H1 (cell line): ENCODE measurements around the gene LGALS1. TPM values are rescaled to one million over a fixed set of nuclear protein-coding genes. Genes with fewer than 3 reads are reported as not detected.

ENCODE experiments used
- CTCF ChIA-PET: fragments of 300-600 bp; sonication (Branson Sonifier 250); formaldehyde crosslinking; loops from one replicate; lab custom pipeline; 2021; ENCODE audit not compliant: partially characterized antibody; lab: Charles Lee
- POLR2A ChIA-PET: fragments of 300-600 bp; sonication (Branson Sonifier 250); formaldehyde crosslinking; loops from one replicate; lab custom pipeline; 2021; ENCODE audit warnings: inconsistent platforms; ENCODE audit not compliant: partially characterized antibody; lab: Charles Lee
- DNase-seq, 2 experiments: peaks; one replicate each; pipeline versions ENCODE4 v3.0.0 to v3.0.0-alpha.2; 2010 to 2022; ENCODE audit warnings: low spot score in 2 of 2, low read depth in 1 of 2, mixed read lengths in 1 of 2
- FAIRE-seq: peaks from 2 replicates; lab custom pipeline; 2011; peaks lifted over from hg19 to GRCh38; lab: Jason Lieb, UNC
- H2AFZ ChIP-seq: 2 replicates; pipeline ENCODE4 v1.8.1; 2012; ENCODE audit warnings: low read length, inconsistent platforms
- H2AK5ac ChIP-seq: 2 replicates; pipeline ENCODE4 v1.6.1; 2013; ENCODE audit warnings: low read depth, low read length
- H2BK120ac ChIP-seq: replicated peaks from 2 replicates; pipeline ENCODE3; 2013; ENCODE audit warnings: low read depth, low read length, inconsistent platforms
- H2BK12ac ChIP-seq: 2 replicates; pipeline ENCODE4 v1.6.1; 2013; ENCODE audit warnings: low read depth, low read length
- H2BK15ac ChIP-seq: 2 replicates; pipeline ENCODE4 v1.6.1; 2013; ENCODE audit warnings: low read length
- H2BK20ac ChIP-seq: 2 replicates; pipeline ENCODE4 v1.6.1; 2013; ENCODE audit warnings: low read length
- H2BK5ac ChIP-seq: 2 replicates; pipeline ENCODE4 v1.6.1; 2013; ENCODE audit warnings: low read depth, low read length
- H3K14ac ChIP-seq: 2 replicates; pipeline ENCODE4 v1.6.1; 2013; ENCODE audit warnings: inconsistent platforms; ENCODE audit not compliant: insufficient read length
- H3K18ac ChIP-seq: 2 replicates; pipeline ENCODE4 v1.6.1; 2013; ENCODE audit warnings: low read length; ENCODE audit errors: extremely low read depth
- H3K23ac ChIP-seq: 2 replicates; pipeline ENCODE4 v1.6.1; 2013; ENCODE audit warnings: inconsistent platforms; ENCODE audit not compliant: insufficient read length
- H3K23me2 ChIP-seq: 2 replicates; pipeline ENCODE4 v1.6.1; 2013; ENCODE audit warnings: low read depth, low read length
- H3K27ac ChIP-seq: 2 replicates; pipeline ENCODE4 v1.6.1; 2011; ENCODE audit warnings: low read depth, low read length, inconsistent platforms
- H3K27me3 ChIP-seq, 4 experiments: replicated peaks in 1 of 4; 1 replicate in 1 of 4; 2 replicates in 3 of 4; pipeline versions ENCODE4 v1.6.1 to v1.8.1; 2011 to 2013; ENCODE audit warnings: low read length in 3 of 4, mild to moderate bottlenecking in 3 of 4, inconsistent platforms in 2 of 4, mixed read lengths in 2 of 4, moderate library complexity in 1 of 4; ENCODE audit not compliant: control insufficient read depth in 3 of 4, insufficient read depth in 3 of 4; ENCODE audit errors: extremely low read depth in 1 of 4
- H3K36me3 ChIP-seq, 4 experiments: 2 replicates each; pipeline versions ENCODE4 v1.6.1 to v1.8.1; 2011 to 2013; ENCODE audit warnings: mild to moderate bottlenecking in 4 of 4, low read length in 3 of 4, moderate library complexity in 2 of 4, control low read depth in 1 of 4, inconsistent platforms in 1 of 4; ENCODE audit not compliant: insufficient read depth in 4 of 4, control insufficient read depth in 2 of 4
- H3K4ac ChIP-seq: replicated peaks from 2 replicates; pipeline ENCODE3; 2013; ENCODE audit warnings: low read length, low read depth, mixed read lengths, inconsistent platforms; ENCODE audit not compliant: insufficient read length
- H3K4me1 ChIP-seq, 4 experiments: replicated peaks in 1 of 4; 1 replicate in 1 of 4; 2 replicates in 3 of 4; pipeline versions ENCODE4 v1.6.1 to v1.8.1; 2011 to 2013; ENCODE audit warnings: low read length in 3 of 4, inconsistent platforms in 2 of 4, mixed read lengths in 1 of 4; ENCODE audit not compliant: insufficient read depth in 4 of 4, control insufficient read depth in 3 of 4
- H3K4me2 ChIP-seq, 2 experiments: 2 replicates each; pipeline versions ENCODE4 v1.6.1 to v1.8.1; 2011 to 2013; ENCODE audit warnings: low read depth in 2 of 2, low read length in 2 of 2, control low read depth in 1 of 2, inconsistent platforms in 1 of 2, mild to moderate bottlenecking in 1 of 2; ENCODE audit not compliant: insufficient read depth in 1 of 2
- H3K4me3 ChIP-seq, 4 experiments: fragments of 200-600, 300-600 bp in 1 of 4; sonication (generic), shearing (Covaris generic), sonication (Bioruptor Twin) in 1 of 4; 2 replicates each; pipeline versions ENCODE4 v1.5.1 to v1.8.1; 2011 to 2016; ENCODE audit warnings: low read length in 4 of 4, low read depth in 3 of 4, control low read depth in 2 of 4, inconsistent platforms in 2 of 4, mild to moderate bottlenecking in 2 of 4, mixed read lengths in 1 of 4, moderate library complexity in 1 of 4; ENCODE audit not compliant: insufficient read depth in 2 of 4; ENCODE audit errors: extremely low read depth in 1 of 4
- H3K56ac ChIP-seq: replicated peaks from 2 replicates; pipeline ENCODE3; 2013; ENCODE audit warnings: low read depth, mild to moderate bottlenecking, mixed read lengths, low read length, inconsistent platforms; ENCODE audit not compliant: insufficient read length
- H3K79me1 ChIP-seq: 2 replicates; pipeline ENCODE4 v1.6.1; 2013; ENCODE audit warnings: low read depth, low read length, control low read depth
- H3K79me2 ChIP-seq, 2 experiments: 2 replicates each; pipeline versions ENCODE4 v1.6.1 to v1.8.1; 2012 to 2013; ENCODE audit warnings: low read length in 2 of 2, mild to moderate bottlenecking in 2 of 2, inconsistent platforms in 1 of 2; ENCODE audit not compliant: insufficient read depth in 2 of 2, control insufficient read depth in 1 of 2
- H3K9ac ChIP-seq, 4 experiments: replicated peaks in 1 of 4; 1 replicate in 1 of 4; 2 replicates in 3 of 4; pipeline versions ENCODE4 v1.6.1 to v1.8.1; 2011 to 2013; ENCODE audit warnings: low read depth in 3 of 4, low read length in 3 of 4, control low read depth in 2 of 4, mild to moderate bottlenecking in 2 of 4, moderate library complexity in 2 of 4, inconsistent platforms in 1 of 4; ENCODE audit errors: extremely low read depth in 1 of 4
- H3K9me3 ChIP-seq, 2 experiments: 2 replicates each; pipeline versions ENCODE4 v1.6.1 to v1.8.1; 2012 to 2013; ENCODE audit warnings: mild to moderate bottlenecking in 2 of 2, moderate library complexity in 2 of 2, control low read depth in 1 of 2, inconsistent platforms in 1 of 2, low read depth in 1 of 2, low read length in 1 of 2, mixed read lengths in 1 of 2; ENCODE audit not compliant: insufficient read depth in 2 of 2
- H4K20me1 ChIP-seq, 2 experiments: replicated peaks in 1 of 2; 2 replicates each; pipeline versions ENCODE3 to v1.8.1; 2011 to 2013; ENCODE audit warnings: inconsistent platforms in 2 of 2, low read length in 2 of 2, mild to moderate bottlenecking in 1 of 2; ENCODE audit not compliant: insufficient read depth in 2 of 2, control insufficient read depth in 1 of 2
- H4K5ac ChIP-seq: 2 replicates; pipeline ENCODE4 v1.6.1; 2013; ENCODE audit warnings: low read length, low read depth, mixed read lengths, inconsistent platforms; ENCODE audit not compliant: insufficient read length
- H4K8ac ChIP-seq: 2 replicates; pipeline ENCODE4 v1.8.0; 2013; ENCODE audit warnings: mild to moderate bottlenecking, moderate library complexity, low read length, inconsistent platforms; ENCODE audit not compliant: insufficient read depth; ENCODE audit errors: extremely low read depth
- H4K91ac ChIP-seq: replicated peaks from 2 replicates; pipeline ENCODE3; 2013; ENCODE audit warnings: low read length, mixed read lengths, inconsistent platforms; ENCODE audit not compliant: insufficient read length
- ATF3 ChIP-seq: IDR thresholded peaks from 2 replicates; pipeline ENCODE4 v1.6.1; 2011; ENCODE audit warnings: low read depth, mild to moderate bottlenecking, low read length; ENCODE audit not compliant: insufficient read depth
- GABPA ChIP-seq: IDR thresholded peaks from 2 replicates; pipeline ENCODE4 v1.6.1; 2011; ENCODE audit warnings: mild to moderate bottlenecking, low read length, moderate library complexity, borderline replicate concordance; ENCODE audit not compliant: insufficient read depth
- SUZ12 ChIP-seq: fragments of 200-600 bp; sonication (generic); IDR thresholded peaks from 2 replicates; pipeline ENCODE4 v1.6.1; 2012; ENCODE audit warnings: mild to moderate bottlenecking, inconsistent platforms, low read length, moderate library complexity, mixed read lengths
- YY1 ChIP-seq: IDR thresholded peaks from 2 replicates; pipeline ENCODE4 v1.6.1; 2011; ENCODE audit warnings: low read depth, mild to moderate bottlenecking, low read length
- WGBS, 2 experiments: shearing (Covaris generic) in 1 of 2; methylation state at CpG; one replicate each; pipeline versions ENCODE4 v1.1.6 to v1.1.7; 2013 to 2015; ENCODE audit warnings: low lambda C conversion rate in 2 of 2, mixed read lengths in 2 of 2, inconsistent platforms in 1 of 2, low coverage in 1 of 2, missing lambda C conversion rate in 1 of 2; ENCODE audit not compliant: insufficient replicate concordance in 2 of 2, insufficient coverage in 1 of 2, insufficient read length in 1 of 2; ENCODE audit errors: extremely low coverage in 1 of 2, missing lambda C conversion rate in 1 of 2; 5-methylcytosine and 5-hydroxymethylcytosine counted together
- polyA plus RNA-seq, 7 experiments: library from polyadenylated mRNA; depleted of rRNA in 3 of 7; stranded (reverse) in 5 of 7; unstranded in 2 of 7; fragments of >200 nt in 5 of 7; fragments of 200-250 nt in 2 of 7; gene quantifications; 1 replicate in 5 of 7; 2 replicates in 1 of 7; 4 replicates in 1 of 7; pipeline versions ENCODE4 v1.2.1 to v1.2.3, GENCODE V29; 2011 to 2013; ENCODE audit warnings: missing spikeins in 2 of 7, mixed read lengths in 2 of 7
- total RNA-seq: library from RNA; stranded (reverse); fragmentation: NEBNext Ultra II Directional; extraction: Animal tissue kit (Norgen Biotek cat#: 25700); gene quantifications from 2 replicates; pipeline ENCODE4 v1.2.1, GENCODE V29; 2021

LGALS1 gene
- total and polyA plus RNA-seq, 2 of the 8 experiments (the other 6 are each of a cell fraction or from before 2014, with no cell fraction given): 12.0 to 92.4 TPM

DNA sequence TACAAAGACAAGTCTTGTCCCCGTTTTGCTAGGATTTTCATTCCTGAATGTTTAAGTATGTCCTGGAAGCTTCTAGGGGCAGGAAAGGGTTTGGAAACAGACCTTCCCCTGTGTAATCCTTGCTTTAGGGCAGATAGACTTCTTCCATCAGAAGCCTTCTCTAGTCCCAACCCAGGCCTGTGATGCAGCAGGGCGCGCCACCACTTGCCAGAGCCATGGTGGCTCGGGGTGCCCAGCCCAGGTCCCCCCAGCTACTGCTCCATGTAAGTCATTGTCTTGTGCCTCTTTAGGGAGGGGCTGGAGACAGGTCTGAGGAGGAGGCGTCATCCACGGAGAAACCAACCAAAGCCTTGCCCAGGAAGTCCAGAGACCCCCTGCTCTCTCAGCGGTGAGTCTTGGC lies 15.0 kb downstream of the LGALS1 start:
- CTCF ChIA-PET: interaction anchor here (7.3 kb wide), 1 partner anchor 48 kb away, joined by 37 read pairs; no protein-coding TSS in a partner anchor
- H3K79me1 ChIP-seq: peaks cover 3% of the 10 kb centered on the region; the same call in 1 of the 2 replicates
- H2BK120ac ChIP-seq: no peak overlapping the region
- H3K79me2 ChIP-seq: peaks cover 0 to 7% of the 10 kb centered on the region in 2 experiments; a peak in 1 of 4 replicates
- no peak overlapping the region for H2BK15ac ChIP-seq
- no peak overlapping the region for H2AFZ ChIP-seq
- FAIRE-seq (no peak), DNase-seq (no peak)
- no peak overlapping the region for H3K9ac ChIP-seq
- H3K9me3 ChIP-seq: no peaks in the 10 kb centered on the region
- no peak overlapping the region for H3K14ac ChIP-seq
- H3K4me3 ChIP-seq: no peak overlapping the region
- H3K56ac ChIP-seq: no peak overlapping the region
- H2AK5ac ChIP-seq: no peak overlapping the region
- 80% methylated on average over 7 of the region's 7 CpGs; no CpG with 5 or more reads in 1 of the 2 experiments for WGBS, 2 experiments
- H2BK12ac ChIP-seq: no peak overlapping the region
- POLR2A ChIA-PET: no interaction called here
- H4K20me1 ChIP-seq: peaks cover 0 to 6% of the 10 kb centered on the region in 2 experiments
- peaks cover 4% of the 10 kb centered on the region for H3K23me2 ChIP-seq
- H3K27ac ChIP-seq: no peak overlapping the region
- no peak overlapping the region for H3K4ac ChIP-seq
- no peak overlapping the region for H4K91ac ChIP-seq
- TF ChIP-seq ATF3 (no peak), GABPA (no peak), SUZ12 (no peak), YY1 (no peak)
- TF ChIP-seq, all 59 proteins: peak for 0
- Histone ChIP-seq H2BK20ac (no peak overlapping the region), H3K18ac (no peak overlapping the region), H3K23ac (no peak overlapping the region), H4K5ac (no peak overlapping the region), H3K36me3 (peaks cover 5 to 29% (median 15%) of the 10 kb centered on the region in 4 experiments; a peak in 7 of 8 replicates), H3K27me3 (no peaks in the 10 kb centered on the region), H4K8ac (no peak overlapping the region), H3K4me1 (peaks cover 0 to 6% (median 2%) of the 10 kb centered on the region in 4 experiments; a peak in 4 of 7 replicates), H3K4me2 (no peak overlapping the region), H2BK5ac (no peak overlapping the region)
